Eye (tissue), 1 donor: ENCODE results near the gene ITGAX.
"Not testable (repeated sequence)": the region's sequence is repeated elsewhere in the genome, so short reads cannot be mapped to it uniquely, and the experiment has no call there.

Experiments
- DNase-seq: peaks from one replicate; pipeline ENCODE4 v3.0.0-alpha.2; 2015

The ITGAX gene

GRCh38 chr16:31411024-31411844, 56.3 kb downstream of the ITGAX start:
- DNase-seq, result no peak

GRCh38 chr16:31412750-31413149, 57.8 kb downstream of the ITGAX start:
- DNase-seq, result no peak

- DNase-seq, result no peak
These were observed 58.4 kb downstream of the ITGAX start for GRCh38 chr16:31413381-31413780.

GRCh38 chr16:31413943-31414342, 59.0 kb downstream of the ITGAX start:
- no peak for DNase-seq

- DNase-seq, result no peak
These were observed 59.7 kb downstream of the ITGAX start for GRCh38 chr16:31414706-31415105.

GRCh38 chr16:31416371-31416770, 61.4 kb downstream of the ITGAX start:
- no peak for DNase-seq

GRCh38 chr16:31417036-31417435, 62.1 kb downstream of the ITGAX start:
- not testable (repeated sequence) for DNase-seq

GRCh38 chr16:31417916-31418315, 62.9 kb downstream of the ITGAX start:
- DNase-seq, result no peak

GRCh38 chr16:31420037-31420436, 65.1 kb downstream of the ITGAX start:
- no peak for DNase-seq

- no peak for DNase-seq
These were observed 66.6 kb downstream of the ITGAX start for GRCh38 chr16:31421587-31421986.

- DNase-seq, result no peak
These were observed 68.3 kb downstream of the ITGAX start for GRCh38 chr16:31423241-31423640.

- DNase-seq, result no peak
These were observed 68.8 kb downstream of the ITGAX start for GRCh38 chr16:31423801-31424200.

- peak; percentile 73 for DNase-seq
These were observed 72.7 kb downstream of the ITGAX start for GRCh38 chr16:31427441-31428278.

GRCh38 chr16:31428279-31428597, 73.3 kb downstream of the ITGAX start, which contains the start of gene COX6A2:
TSS of gene COX6A2 (minus strand) at chr16:31428360. CDS start at chr16:31428325, 35 bp downstream.
- DNase-seq, result no peak

GRCh38 chr16:31428638-31429247, 73.8 kb downstream of the ITGAX start:
- DNase-seq, result no peak

GRCh38 chr16:31429314-31429713, 74.3 kb downstream of the ITGAX start:
- no peak for DNase-seq

- DNase-seq, result no peak
These were observed 74.8 kb downstream of the ITGAX start for GRCh38 chr16:31429796-31430195.

GRCh38 chr16:31430380-31431052, 75.5 kb downstream of the ITGAX start:
- no peak for DNase-seq
